DMS153 treated with DMSO at 0.1 percent for 48 hours (cell line): Measurements from ENCODE around the gene DYNC1H1.

Experiments
- DNase-seq: peaks from one replicate; lab custom pipeline; 2025; ENCODE audit not compliant: unreplicated experiment; lab: John Stamatoyannopoulos, UW

DYNC1H1 gene

DNA sequence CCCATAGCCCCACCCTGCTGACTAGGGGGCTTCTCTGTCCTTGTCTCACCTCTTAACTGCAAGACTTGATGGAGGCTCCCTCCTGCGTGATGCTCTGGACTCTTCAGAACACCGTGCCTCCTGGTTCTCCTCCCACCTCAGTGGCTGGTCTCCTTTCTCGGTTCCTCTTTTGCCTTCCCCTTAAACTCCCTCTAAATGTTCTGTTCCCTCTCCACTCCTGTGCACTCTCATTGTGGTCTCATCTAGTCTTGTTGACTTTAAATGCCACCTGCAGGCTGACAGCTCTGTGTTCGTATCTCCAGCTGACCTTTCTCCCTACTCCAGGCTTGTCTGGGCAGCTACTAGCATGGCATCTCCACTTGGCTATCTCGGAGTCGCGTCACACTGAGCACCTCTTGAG lies 28.3 kb downstream of the DYNC1H1 start:
- DNase-seq = no peak

DNA sequence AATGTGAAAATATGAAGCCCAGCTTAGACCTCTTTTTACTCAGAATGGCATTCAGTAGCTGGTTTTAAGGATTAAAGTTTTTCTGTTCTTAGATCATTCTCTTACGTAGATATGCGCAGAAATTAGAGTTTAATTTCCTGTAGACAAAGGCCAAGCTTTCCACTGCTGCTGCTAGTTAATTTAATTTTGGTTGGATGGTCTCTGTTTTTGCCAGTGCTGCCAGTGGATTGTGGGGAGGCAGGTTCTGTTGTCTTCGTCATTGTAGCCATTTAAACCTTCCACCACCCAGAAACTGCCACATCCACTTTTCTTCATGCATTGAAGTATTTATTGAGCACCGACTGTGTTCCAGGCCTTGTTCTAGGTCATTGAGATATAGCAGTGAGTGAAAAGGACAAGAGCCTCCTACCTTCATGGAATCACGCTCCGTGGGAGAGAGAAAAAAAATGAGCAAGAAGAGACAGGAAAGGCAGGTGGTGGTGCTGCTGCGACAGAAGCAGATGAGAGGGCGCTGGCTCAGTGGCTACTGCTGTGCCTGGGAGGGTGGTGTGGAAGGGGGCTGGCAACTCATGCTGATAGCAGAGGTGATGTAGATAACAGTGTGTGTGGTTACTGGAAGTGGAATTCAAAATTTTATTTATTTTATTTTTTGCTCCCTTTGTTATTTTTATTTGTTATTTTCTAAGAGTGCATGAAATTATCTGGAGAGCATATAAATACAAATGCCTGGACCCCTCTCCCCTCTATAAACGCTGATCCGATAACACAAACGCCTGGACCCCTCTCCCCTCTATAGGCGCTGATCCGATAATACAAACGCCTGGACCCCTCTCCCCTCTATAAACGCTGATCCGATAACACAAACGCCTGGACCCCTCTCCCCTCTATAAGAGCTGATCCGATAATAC lies 33.3 kb downstream of the DYNC1H1 start:
- no peak for DNase-seq

DNA sequence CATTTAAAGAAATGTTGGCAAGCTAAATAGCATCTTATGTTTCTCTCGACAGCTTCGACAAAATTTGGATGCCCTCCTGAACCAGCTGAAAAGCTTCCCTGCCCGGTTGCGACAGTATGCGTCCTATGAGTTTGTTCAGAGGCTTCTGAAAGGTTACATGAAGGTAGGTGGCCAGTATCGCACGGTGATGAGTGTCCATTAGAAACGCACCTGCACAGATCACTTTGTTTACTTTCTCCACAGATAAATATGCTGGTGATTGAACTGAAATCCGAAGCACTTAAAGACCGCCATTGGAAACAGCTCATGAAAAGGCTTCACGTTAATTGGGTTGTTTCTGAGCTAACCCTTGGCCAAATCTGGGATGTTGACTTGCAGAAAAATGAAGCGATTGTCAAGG lies 36.5 kb downstream of the DYNC1H1 start:
- DNase-seq = no peak

DNA sequence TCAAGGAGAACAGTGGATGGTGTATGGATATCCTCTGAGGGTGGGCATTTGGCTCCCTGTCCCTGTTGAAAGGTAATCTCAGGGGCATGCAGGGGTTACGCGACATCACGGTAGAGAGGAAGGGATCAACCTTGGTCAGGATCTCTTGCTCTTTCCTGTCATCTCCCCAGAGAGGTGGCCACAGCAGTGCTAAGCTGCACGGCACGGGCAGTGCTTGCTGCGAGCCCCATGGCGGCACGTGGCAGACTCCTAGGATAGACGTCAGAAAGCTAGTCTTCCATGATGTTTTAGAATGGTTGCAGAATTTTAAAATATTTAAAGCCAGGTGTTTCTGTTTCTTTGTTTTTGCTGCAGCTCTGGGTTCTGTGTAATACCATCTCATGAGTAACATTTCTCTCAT lies 41.0 kb downstream of the DYNC1H1 start:
- no peak for DNase-seq

DNA sequence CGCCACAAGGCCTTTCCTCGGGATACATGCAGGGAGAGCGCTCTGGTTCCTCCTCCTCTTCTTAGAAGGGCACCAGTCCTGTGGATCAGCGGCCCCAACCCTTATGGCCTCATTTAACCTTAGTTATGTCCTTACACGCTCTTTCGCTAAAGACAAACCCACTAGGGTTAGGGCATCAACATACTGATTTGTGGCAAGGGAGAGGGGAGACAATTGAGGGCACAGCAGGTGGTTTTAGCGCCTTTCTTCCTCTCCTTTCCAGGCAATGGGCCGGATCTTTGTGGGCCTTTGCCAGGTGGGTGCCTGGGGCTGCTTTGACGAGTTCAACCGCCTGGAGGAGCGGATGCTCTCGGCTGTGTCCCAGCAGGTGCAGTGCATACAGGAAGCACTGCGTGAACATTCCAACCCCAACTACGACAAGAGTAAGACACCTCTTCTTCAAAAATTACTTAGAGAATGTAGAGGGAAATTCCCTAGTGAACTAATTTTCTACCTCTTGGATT lies 43.6 kb downstream of the DYNC1H1 start:
- DNase-seq = no peak

DNA sequence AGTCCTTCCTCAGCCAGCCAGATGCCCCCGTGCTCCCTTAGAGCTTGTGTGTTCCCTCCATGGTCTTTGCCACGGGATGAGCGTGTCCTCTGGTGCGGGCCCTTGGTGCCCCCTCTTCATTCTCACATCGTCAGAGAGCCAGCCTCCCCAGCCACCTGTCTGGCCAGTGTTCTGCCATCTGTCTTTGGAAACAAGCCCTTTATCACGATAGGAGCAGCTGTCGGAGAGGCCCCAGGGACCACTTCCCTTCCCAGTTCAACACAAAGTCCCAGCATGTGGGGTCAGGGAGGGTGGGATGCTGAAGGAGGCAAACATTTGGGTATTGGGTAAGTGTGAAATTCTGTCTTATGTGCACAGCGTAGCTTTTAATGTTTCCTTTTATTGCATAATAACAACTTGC lies 44.5 kb downstream of the DYNC1H1 start:
- no peak for DNase-seq

DNA sequence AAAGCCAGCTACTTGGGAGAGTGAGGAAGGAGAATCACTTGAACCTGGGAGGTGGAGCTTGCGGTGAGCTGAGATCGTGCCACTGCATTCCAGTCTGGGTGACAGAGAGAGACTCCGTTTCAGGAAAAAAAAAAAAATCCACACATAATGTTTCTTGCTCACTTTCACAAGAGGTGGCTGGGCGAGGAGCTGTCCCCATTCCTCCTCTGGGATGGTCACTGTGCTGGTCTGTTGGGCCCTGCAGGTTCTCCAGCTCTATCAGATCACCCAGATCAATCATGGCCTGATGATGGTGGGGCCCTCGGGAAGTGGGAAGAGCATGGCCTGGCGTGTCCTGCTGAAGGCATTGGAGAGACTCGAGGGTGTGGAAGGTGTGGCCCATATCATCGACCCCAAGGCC lies 47.3 kb downstream of the DYNC1H1 start:
- DNase-seq = no peak

DNA sequence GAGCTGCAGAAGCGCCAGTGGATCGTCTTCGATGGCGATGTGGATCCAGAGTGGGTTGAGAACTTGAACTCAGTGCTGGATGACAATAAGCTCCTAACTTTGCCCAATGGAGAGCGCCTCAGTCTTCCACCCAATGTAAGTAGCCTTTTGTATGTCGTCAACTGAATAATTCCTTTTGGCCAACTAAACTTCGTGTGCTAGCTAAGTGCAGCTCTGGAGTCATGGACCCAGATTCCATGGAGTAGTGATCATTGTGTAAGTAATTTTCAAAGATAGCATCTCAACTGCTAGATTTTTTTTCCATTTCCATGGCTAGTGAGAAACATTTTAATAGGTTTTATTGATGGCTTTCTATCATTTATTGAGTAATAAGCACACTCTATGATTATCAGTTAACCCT lies 48.0 kb downstream of the DYNC1H1 start:
- no peak for DNase-seq

DNA sequence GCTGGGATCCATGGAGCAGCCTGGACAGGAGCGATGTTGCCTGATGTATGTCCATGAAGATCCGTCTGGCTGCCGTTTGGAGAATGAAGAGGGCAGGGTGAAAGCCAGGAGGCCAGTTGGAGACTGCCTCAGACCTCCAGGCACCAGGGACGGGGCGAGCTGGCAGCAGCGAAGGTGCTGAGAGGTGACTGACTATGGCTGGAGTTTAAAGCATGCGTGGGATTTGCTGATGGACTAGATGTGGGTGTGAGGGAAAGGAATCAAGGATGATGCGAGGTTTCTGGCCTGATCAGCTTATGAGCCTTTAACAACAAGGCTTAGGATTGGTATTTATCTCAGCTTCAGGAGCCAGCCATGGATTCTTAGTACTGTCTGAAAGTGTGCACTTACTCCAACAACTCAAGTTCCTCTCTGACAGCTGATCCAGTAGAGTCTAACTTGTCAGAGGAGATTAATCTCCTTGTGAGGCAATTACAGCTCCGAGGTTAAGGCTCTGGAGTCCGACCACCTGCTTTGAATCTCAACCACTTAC lies 49.4 kb downstream of the DYNC1H1 start:
- DNase-seq = no peak

DNA sequence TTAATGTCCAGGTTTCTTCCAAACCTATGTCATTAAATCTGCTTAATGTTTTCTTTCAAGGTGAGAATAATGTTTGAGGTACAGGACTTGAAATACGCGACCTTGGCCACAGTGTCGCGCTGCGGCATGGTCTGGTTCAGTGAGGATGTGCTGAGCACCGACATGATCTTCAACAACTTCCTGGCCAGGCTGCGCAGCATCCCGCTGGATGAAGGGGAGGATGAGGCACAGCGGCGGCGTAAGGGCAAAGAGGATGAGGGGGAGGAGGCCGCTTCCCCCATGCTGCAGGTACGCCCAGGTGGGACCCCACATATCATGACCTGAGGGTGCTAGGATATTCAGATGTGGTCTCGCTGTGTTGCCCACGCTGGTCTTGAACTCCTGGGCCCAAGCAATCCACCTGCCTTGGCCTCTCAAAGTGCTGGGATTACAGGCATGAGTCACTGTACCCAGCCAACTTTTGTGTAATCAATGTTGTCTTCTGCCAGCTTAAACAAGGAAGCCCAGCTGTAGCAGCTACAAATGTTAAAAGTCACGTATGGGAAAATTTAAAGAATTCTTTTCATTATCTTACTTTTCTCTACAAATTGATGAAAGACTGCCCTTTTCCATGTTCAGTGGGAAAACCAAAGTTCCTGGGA lies 50.8 kb downstream of the DYNC1H1 start:
- DNase-seq = no peak

DNA sequence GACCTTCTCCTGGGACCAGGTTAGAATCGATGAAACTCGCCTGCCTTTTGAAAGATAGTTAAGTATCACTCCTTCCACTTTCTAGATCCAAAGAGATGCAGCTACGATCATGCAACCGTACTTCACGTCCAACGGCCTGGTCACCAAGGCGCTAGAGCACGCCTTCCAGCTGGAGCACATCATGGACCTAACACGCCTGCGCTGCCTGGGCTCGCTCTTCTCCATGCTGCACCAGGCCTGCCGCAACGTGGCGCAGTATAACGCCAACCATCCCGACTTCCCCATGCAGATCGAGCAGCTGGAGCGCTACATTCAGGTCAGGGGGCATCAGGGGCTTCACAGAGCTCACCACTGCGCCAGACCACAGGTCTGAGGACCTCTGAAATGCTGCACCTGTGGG lies 51.4 kb downstream of the DYNC1H1 start:
- DNase-seq = no peak

DNA sequence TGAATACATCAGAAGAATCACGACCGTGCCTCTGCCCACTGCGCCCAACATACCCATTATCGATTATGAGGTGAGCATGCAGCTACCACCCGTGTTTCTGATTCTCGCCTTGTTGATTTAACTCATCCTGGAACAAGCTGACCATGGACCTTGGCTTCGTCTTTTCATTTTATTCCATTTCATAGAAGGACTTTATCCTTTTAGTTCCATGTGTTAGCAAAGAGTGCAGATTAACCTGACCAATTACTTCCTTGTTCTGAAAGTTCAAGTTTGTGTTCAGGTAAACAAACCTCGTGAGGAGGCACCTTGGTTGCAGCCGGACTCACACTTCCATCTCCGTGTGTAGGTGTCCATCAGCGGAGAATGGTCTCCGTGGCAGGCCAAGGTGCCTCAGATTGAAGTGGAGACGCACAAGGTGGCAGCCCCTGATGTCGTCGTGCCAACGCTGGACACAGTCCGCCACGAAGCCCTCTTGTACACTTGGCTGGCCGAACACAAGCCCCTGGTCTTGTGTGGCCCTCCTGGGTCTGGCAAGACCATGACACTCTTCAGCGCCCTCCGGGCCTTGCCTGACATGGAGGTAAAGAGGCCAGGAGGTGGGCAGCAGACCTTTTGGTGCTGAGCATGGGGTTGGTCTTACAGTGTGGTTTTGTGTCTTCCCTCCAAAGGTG lies 52.2 kb downstream of the DYNC1H1 start:
- DNase-seq = no peak

DNA sequence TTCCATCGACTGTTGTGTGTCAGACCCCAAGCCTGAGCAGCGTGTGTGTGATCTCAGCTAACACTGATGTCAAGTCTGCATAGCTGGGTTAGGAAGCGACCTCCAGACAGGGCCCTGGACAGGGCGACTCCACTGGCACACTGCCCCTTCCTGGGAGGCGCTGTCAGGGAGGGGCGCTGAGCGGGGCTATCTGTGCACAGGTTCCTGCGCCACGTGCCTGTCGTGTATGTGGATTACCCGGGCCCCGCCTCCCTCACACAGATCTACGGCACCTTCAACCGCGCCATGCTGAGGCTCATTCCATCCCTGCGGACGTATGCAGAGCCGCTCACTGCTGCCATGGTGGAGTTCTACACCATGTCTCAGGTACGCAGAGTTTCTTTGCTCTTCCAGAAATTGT lies 53.9 kb downstream of the DYNC1H1 start:
- DNase-seq = no peak

DNA sequence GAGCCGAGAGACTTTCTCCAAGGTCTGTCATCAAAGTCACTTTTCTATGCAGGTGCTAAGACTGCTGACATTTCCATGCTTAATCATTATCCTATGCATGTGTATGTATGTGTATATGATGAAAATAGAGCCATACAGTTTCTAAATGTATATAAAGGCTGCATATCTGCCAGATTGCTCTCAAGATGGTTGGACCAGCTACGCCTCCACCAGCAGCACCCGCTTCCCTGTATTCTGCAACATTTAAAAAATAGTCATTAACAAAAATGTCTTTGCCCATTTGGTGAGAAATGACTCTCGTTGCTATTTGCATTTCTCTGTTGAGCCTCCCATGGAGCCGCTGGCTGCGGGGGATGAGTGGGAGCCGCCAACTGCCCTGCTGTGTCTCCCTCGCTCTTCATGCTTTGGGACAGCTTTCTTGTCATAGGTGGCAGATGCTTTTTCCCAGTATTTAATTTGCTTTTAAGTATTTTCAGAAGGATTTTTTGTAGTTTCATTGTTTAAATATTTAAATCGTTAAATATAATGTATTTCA lies 54.7 kb downstream of the DYNC1H1 start:
- no peak for DNase-seq

DNA sequence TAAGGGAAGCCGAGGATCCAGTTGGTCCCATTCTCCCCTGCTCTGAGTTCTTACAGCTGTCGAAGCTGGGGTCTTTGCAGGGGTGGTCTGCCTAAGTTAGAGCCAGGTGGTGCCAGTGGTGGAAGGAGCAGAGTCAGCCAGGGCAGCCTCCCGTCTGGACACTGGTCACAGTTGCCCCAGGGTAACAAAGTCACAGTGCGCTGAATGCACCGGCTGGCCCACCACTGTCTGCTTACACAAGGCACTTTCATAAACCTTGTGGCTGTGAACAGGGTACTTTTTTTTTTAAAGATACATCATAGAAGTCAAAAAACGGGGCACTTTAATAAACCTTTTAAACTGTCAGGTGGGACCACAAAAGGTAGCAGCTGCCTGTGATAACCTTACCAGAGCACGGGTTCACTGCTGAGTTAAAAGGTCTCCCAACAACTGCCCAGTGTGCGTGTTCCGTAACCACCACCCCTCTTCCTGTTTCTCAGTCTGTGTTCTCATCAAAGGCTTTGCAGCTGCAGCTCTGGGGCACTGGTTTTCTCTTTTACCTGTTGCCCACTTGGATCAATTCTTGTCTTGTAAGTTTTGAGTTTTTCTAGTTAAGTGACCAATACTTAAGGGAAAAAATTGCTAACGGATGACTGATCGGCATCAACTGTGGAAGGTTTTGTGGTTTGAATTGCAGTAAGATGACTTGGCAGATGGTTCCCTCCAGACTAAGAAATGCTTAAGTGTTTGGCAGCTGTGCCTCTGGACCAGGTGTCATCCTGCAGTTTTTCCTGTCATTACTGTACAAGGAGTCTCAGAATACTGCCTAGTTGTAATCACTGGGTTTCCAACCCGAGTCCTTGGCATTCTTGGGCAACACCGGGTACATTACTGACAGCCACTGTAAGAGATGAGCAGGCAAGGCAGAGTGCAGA lies 55.9 kb downstream of the DYNC1H1 start:
- no peak for DNase-seq

DNA sequence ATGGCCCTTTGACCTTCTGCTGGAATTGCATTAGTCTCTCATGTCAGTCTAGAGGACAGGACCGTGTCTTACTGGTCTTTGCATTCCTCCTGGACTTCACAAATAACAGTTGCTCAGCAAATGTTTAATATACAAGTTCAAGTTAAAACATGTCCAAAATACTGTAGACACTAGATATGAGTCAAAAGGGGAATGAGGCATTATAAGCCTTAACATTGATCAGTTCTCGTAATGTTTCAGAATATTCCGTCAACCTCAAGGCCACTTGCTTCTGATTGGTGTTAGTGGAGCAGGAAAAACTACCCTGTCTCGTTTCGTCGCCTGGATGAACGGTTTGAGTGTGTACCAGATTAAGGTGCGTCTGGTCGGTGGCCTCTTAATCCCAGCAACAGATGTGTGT lies 62.6 kb downstream of the DYNC1H1 start:
- no peak for DNase-seq

DNA sequence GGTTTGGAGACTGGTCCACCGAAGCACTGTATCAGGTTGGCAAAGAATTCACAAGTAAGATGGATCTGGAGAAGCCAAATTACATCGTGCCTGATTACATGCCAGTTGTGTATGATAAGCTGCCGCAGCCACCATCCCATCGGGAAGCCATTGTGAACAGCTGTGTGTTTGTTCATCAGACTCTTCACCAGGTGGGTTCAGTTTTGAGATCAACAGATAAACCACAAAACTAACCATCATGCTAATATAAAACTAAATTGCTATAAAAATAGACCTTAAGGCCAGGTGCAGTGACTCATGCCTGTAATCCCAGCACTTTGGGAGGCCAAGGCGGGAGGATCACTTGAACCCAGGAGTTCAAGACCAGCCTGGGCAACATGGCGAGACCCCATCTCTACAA lies 63.6 kb downstream of the DYNC1H1 start:
- no peak for DNase-seq

DNA sequence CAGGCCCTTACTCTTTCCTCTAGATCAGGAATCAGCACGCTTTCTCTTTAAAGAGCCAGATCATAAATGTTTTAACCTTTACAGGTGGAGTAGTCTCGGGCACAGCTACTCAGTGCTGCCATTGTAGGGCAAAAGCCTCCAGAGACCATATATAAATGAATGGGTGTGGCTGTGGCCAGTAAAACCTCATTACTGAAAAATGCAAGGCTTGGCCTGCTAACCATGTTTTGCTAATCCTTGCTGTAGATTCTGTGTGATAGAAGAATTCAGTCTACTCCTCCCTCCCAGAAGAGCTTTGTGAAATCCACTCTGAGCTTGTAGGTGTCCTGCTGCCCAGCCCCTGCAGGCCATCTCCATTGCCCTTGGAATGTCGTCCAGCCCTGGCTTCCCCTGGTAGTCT lies 64.4 kb downstream of the DYNC1H1 start:
- no peak for DNase-seq

DNA sequence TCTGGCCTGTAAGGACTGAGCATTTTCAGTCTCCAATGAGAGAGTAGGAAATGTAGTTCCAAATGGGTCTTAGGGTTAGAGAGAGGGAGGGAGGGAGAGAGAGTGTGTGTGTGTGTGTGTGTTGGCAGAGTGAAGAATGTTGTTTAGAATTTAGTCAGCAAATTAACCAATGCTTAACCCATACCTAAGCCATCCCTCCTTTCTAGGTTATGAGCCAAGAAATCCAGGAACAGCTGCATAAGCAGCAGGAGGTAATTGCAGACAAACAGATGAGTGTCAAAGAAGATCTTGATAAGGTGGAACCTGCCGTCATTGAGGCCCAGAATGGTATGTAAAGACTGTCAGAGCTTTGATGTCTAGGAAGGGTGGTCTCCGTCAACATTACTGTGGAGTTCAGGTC lies 65.6 kb downstream of the DYNC1H1 start:
- no peak for DNase-seq

DNA sequence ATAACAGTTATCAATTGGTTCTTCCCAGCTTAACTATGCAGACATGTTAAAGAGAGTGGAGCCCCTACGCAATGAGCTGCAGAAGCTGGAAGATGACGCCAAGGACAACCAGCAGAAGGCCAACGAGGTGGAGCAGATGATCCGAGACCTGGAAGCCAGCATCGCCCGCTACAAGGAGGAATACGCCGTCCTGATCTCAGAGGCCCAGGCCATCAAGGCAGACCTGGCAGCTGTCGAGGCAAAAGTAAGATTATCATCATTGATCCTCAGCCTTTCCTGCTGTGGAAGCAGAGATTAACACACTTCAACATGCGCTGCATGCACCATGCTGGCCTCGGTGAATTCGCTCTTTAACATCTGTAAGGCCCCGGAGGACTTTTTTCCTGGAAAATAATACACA lies 68.9 kb downstream of the DYNC1H1 start:
- no peak for DNase-seq
